ENCODE results near the gene PID1.

PID1 gene

GRCh38 chr2:229009816-229010215 is 261.3 kb downstream of the PID1 start:
- no peak for DNase-seq (ENCODE audit: low read depth)

GRCh38 chr2:229003256-229003655 is 267.8 kb downstream of the PID1 start:
- DNase-seq (ENCODE audit: low read depth): no peak

GRCh38 chr2:229001196-229001595 is 269.9 kb downstream of the PID1 start:
- DNase-seq (ENCODE audit: low read depth): no peak

- no peak for DNase-seq (ENCODE audit: low read depth)
Measured at GRCh38 chr2:228999326-228999725, 271.8 kb downstream of the PID1 start.

- no peak for DNase-seq (ENCODE audit: low read depth)
Measured at GRCh38 chr2:228988786-228989185, 282.3 kb downstream of the PID1 start.

GRCh38 chr2:228987441-228988155 is 283.5 kb downstream of the PID1 start:
- DNase-seq (ENCODE audit: low read depth): peak; percentile 12

GRCh38 chr2:228986961-228987360 is 284.1 kb downstream of the PID1 start:
- DNase-seq (ENCODE audit: low read depth): peak; percentile 15

- no peak for DNase-seq (ENCODE audit: low read depth)
Measured at GRCh38 chr2:228983700-228984099, 287.4 kb downstream of the PID1 start.

- DNase-seq (ENCODE audit: low read depth): no peak
Measured at GRCh38 chr2:228974169-228974568, 296.9 kb downstream of the PID1 start.
